NB4 (cell line): ENCODE results near the gene ZNF529.
A peak's percentile ranks its signal among the peaks of the same experiment; 100 is the strongest.

Source experiments
- DNase-seq: peaks from one replicate; pipeline ENCODE4 v3.0.0; 2010; ENCODE audit warnings: low read depth
- H3K4me3 ChIP-seq: one replicate; pipeline ENCODE4 v1.5.1; 2011; ENCODE audit warnings: mild to moderate bottlenecking, low read depth, low read length, moderate library complexity
- MAX ChIP-seq: IDR thresholded peaks from 2 replicates; pipeline ENCODE4 v1.6.1; 2011; ENCODE audit warnings: low read depth, low read length
- MYC ChIP-seq: IDR thresholded peaks from 2 replicates; pipeline ENCODE4 v1.6.1; 2011; ENCODE audit warnings: low read depth, low read length
- POLR2A ChIP-seq: IDR thresholded peaks from 2 replicates; pipeline ENCODE4 v1.6.1; 2011; ENCODE audit warnings: mild to moderate bottlenecking; ENCODE audit not compliant: insufficient read length; ENCODE audit errors: extremely low read depth
- TF ChIP-seq, protein P1 (sequence below): IDR thresholded peaks from one replicate; pipeline ENCODE4 v1.5.1; 2012; ENCODE audit warnings: low read depth, low read length

ZNF529 gene

DNA sequence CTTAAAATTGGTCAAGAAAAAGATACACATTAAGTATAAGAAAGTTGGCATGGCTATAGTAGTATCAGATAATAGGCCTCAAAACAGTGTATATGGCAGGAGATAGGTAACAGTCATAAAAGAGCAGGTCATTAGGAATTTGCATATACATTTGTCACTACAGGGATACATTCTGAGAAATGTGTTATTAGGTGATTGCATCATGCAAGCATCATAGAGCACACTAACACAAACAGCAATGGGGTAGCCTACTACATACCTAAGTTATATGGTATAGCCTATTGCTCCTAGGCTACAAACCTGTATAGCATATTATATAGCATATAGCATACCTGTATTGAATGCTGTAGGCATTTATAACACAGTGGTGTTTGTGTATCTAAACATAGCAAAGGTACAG lies 6.2 kb upstream of the ZNF529 start:
- no peak overlapping the region for H3K4me3 ChIP-seq
- no peak for DNase-seq
- TF ChIP-seq, protein P1, sequence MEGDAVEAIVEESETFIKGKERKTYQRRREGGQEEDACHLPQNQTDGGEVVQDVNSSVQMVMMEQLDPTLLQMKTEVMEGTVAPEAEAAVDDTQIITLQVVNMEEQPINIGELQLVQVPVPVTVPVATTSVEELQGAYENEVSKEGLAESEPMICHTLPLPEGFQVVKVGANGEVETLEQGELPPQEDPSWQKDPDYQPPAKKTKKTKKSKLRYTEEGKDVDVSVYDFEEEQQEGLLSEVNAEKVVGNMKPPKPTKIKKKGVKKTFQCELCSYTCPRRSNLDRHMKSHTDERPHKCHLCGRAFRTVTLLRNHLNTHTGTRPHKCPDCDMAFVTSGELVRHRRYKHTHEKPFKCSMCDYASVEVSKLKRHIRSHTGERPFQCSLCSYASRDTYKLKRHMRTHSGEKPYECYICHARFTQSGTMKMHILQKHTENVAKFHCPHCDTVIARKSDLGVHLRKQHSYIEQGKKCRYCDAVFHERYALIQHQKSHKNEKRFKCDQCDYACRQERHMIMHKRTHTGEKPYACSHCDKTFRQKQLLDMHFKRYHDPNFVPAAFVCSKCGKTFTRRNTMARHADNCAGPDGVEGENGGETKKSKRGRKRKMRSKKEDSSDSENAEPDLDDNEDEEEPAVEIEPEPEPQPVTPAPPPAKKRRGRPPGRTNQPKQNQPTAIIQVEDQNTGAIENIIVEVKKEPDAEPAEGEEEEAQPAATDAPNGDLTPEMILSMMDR, result no peak

- TF ChIP-seq MYC (no peak), MAX (no peak), POLR2A (no peak)
- TF ChIP-seq, protein P1, result no peak
- H3K4me3 ChIP-seq, result no peak overlapping the region
- peak; percentile 4 for DNase-seq
These were observed 4.3 kb upstream of the ZNF529 start for GRCh38 chr19:36577271-36577996.

DNA sequence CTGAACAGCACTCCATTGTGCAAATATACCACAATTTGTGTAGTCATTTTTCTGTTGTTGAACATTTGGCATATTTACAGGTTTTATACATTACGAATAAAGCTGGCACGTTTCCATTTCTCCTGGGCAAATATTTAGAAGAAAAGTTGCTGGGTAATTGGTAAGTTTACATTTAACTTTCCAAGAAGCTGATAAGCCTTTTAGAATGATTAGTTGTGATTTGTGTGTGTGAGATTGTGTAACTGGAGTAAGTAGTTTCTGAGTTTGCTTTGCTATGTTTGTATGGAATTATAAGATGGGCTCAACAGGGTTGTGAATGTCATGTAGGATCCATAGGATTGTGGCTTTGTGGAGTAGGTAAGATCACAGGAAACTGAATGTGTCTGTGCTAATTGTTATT lies 1.6 kb upstream of the ZNF529 start:
- no peak for DNase-seq
- peak overlapping the region; percentile 73 for H3K4me3 ChIP-seq
- TF ChIP-seq MAX (no peak), MYC (no peak), POLR2A (no peak)
- TF ChIP-seq, protein P1, result no peak

DNA sequence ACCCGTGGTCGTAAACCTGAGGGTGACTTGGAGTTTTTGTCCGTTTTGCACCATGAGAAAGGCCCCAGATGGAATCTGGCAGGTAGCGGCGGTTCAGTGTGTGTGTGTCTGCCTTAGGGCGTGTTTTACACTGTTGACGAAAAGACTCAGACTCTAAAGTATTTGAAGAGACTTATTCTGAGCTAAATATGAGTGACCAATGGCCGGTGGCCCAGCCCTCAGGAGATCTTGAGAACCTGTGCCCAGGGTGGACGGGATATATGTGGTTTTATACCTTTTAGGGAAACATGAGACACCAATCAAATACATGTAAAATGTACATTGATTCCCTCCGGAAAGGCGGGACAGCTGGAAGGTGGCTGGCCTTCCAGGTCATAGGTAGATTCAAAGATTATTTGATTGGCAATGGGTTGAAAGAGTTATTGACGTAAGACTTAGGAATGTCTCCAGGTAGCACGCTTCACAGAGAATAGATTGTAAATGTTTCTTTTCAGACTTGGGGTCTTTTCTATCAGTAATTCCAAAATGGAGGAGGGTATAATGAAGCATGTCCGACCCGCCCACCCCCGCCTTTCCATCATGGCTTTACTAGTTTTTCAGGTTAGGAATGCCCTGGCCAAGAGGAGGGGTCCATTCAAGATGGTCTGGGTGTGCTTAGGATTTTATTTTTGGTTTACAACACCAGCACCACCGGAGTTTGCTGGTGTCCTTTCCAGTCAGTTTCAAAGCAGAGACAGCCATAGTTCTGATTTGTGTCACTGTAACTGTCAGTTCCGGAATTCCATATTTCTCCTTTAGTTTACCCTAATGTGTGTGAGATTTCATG lies 1.0 kb upstream of the ZNF529 start:
- TF ChIP-seq MYC, result no peak
- no peak for TF ChIP-seq POLR2A
- TF ChIP-seq, protein P1, result no peak
- no peak for TF ChIP-seq MAX
- DNase-seq, result no peak
- peak overlapping the region; percentile 73 for H3K4me3 ChIP-seq

DNA sequence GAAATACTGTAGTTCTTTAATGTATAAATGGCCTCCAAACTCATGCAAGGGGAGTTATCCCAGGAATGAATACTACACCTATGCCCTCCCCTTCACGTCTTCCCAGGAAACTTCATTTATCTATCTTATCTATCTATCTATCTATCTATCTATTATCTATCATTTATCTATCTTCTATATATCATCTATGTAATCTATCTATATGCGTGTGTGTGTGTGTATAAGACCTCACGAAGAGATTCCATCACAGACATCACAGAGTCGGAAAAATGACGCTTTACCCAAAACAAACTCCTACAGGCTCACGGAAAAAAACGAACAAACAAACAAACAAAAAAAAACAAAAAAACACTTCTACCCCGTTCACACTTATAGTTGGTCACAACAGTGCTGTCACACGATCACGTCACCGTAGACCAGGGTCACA lies 486 bp downstream of the ZNF529 start:
- no peak for DNase-seq
- TF ChIP-seq MAX (no peak), POLR2A (no peak), MYC (no peak)
- TF ChIP-seq, protein P1, result no peak
- H3K4me3 ChIP-seq, result peak overlapping the region; percentile 73

GRCh38 chr19:36564391-36564790 lies 8.7 kb downstream of the ZNF529 start:
- TF ChIP-seq MAX, result no peak

More at GRCh38 chr19:36564391-36564790, 8.7 kb downstream of the ZNF529 start:
- DNase-seq, result no peak
- H3K4me3 ChIP-seq, result no peak overlapping the region
